ENCODE data around the gene PCED1B.

PCED1B gene

GRCh38 chr12:47034661-47035060 is 44.8 kb upstream of the PCED1B start:
- TF ChIP-seq, protein P1, sequence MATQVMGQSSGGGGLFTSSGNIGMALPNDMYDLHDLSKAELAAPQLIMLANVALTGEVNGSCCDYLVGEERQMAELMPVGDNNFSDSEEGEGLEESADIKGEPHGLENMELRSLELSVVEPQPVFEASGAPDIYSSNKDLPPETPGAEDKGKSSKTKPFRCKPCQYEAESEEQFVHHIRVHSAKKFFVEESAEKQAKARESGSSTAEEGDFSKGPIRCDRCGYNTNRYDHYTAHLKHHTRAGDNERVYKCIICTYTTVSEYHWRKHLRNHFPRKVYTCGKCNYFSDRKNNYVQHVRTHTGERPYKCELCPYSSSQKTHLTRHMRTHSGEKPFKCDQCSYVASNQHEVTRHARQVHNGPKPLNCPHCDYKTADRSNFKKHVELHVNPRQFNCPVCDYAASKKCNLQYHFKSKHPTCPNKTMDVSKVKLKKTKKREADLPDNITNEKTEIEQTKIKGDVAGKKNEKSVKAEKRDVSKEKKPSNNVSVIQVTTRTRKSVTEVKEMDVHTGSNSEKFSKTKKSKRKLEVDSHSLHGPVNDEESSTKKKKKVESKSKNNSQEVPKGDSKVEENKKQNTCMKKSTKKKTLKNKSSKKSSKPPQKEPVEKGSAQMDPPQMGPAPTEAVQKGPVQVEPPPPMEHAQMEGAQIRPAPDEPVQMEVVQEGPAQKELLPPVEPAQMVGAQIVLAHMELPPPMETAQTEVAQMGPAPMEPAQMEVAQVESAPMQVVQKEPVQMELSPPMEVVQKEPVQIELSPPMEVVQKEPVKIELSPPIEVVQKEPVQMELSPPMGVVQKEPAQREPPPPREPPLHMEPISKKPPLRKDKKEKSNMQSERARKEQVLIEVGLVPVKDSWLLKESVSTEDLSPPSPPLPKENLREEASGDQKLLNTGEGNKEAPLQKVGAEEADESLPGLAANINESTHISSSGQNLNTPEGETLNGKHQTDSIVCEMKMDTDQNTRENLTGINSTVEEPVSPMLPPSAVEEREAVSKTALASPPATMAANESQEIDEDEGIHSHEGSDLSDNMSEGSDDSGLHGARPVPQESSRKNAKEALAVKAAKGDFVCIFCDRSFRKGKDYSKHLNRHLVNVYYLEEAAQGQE (IDR thresholded peaks at IDR 0.05; ENCODE audit: low read depth): no peak
- TF ChIP-seq TEAD4 (IDR thresholded peaks at IDR 0.05) (no peak), CREB1 (IDR thresholded peaks at IDR 0.05; ENCODE audit: low read depth) (no peak), EP300 (IDR thresholded peaks at IDR 0.05; ENCODE audit: borderline replicate concordance) (no peak), EGR1 (IDR thresholded peaks at IDR 0.05) (no peak), TCF12 (IDR thresholded peaks at IDR 0.05; ENCODE audit: low read depth) (no peak)
- TF ChIP-seq, protein P2, sequence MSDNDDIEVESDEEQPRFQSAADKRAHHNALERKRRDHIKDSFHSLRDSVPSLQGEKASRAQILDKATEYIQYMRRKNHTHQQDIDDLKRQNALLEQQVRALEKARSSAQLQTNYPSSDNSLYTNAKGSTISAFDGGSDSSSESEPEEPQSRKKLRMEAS (IDR thresholded peaks at IDR 0.05): no peak

DNA sequence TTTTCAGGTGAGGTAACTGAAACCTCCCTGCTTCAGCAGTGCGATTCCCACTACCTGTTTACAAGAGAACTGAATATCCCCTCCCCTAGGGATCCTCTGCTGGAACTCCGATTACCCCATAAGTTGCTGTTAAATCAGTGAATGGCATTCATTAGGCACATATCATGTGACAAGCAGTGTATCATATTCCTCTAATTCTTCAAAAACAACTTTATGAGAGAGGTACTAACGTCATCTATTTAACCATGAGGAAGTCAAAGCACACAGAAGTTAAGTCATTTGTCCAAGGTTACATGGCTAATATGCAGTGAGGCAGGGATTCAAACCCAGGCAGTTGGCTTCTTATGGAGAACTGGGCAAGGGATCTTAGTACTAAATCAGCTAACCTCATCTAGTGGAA is 43.9 kb upstream of the PCED1B start:
- TF ChIP-seq, protein P1 (IDR thresholded peaks at IDR 0.05; ENCODE audit: low read depth): no peak
- TF ChIP-seq EP300 (IDR thresholded peaks at IDR 0.05; ENCODE audit: borderline replicate concordance): no peak
- no peak for TF ChIP-seq TCF12 (IDR thresholded peaks at IDR 0.05; ENCODE audit: low read depth)
- no peak for TF ChIP-seq FOXM1 (IDR thresholded peaks at IDR 0.05; ENCODE audit: borderline replicate concordance, low read depth)
- TF ChIP-seq CREB1 (IDR thresholded peaks at IDR 0.05; ENCODE audit: low read depth): no peak
- TF ChIP-seq, protein P2 (IDR thresholded peaks at IDR 0.05): no peak
- TF ChIP-seq YY1 (IDR thresholded peaks at IDR 0.05; ENCODE audit: low read depth): no peak

GRCh38 chr12:47038270-47038748 is 41.1 kb upstream of the PCED1B start:
- TF ChIP-seq NFIC (IDR thresholded peaks at IDR 0.05): no peak
- TF ChIP-seq CEBPB (IDR thresholded peaks at IDR 0.05): 0 out of 2 replicates have a peak, but pooled peaks have one; percentile 20

DNA sequence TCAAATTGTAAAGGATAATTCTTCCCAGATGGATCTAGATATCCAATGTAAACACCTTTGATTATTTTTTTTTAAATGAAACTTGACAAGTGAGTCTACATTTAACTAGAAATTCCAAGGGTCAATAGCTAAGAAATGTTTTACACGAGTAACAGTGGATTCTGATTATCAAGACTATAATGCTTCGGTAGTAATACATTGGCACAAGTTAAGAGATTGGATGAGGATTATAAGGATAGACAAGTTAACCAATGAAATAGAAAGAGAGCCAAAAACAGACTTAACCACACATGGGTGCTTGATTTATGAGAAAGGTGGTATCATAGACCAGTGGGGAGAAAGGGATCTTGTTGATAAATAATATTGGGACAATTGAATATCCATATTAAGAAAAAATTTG is 40.3 kb upstream of the PCED1B start:
- TF ChIP-seq EGR1 (IDR thresholded peaks at IDR 0.05): no peak
- TF ChIP-seq RAD21 (IDR thresholded peaks at IDR 0.05; ENCODE audit: low read depth): no peak
- TF ChIP-seq TCF12 (IDR thresholded peaks at IDR 0.05; ENCODE audit: low read depth): no peak
- TF ChIP-seq NFIC (IDR thresholded peaks at IDR 0.05): no peak
- TF ChIP-seq, protein P1 (IDR thresholded peaks at IDR 0.05; ENCODE audit: low read depth): no peak
- TF ChIP-seq CREB1 (IDR thresholded peaks at IDR 0.05; ENCODE audit: low read depth): no peak
- TF ChIP-seq YY1 (IDR thresholded peaks at IDR 0.05; ENCODE audit: low read depth): no peak
- TF ChIP-seq EP300 (IDR thresholded peaks at IDR 0.05; ENCODE audit: borderline replicate concordance): no peak

DNA sequence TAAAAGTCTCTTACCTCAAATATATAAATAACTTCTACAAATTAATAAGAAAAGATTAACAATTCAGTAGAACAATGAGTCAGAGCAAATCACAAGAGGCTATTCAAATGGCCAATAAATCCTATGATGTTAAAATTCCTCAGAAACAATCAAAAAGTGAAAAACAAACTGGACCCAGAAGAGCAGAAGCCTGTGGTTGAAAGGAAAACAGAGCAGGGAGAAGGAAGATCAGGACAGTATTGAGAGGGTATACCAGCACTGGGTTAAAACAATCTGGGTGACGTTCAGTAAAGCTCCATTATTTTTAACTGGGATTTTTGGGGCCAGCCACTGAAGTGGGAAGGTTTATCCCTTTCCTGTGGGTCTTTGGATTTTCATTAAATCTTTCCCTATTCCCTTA is 39.7 kb upstream of the PCED1B start:
- TF ChIP-seq TEAD4 (IDR thresholded peaks at IDR 0.05) (no peak), ZBTB7A (IDR thresholded peaks at IDR 0.05; ENCODE audit: low read depth) (no peak), EGR1 (IDR thresholded peaks at IDR 0.05) (no peak), TAF1 (IDR thresholded peaks at IDR 0.05; ENCODE audit: low read depth) (no peak), USF1 (IDR thresholded peaks at IDR 0.05) (no peak), NFIC (IDR thresholded peaks at IDR 0.05) (no peak), EP300 (IDR thresholded peaks at IDR 0.05; ENCODE audit: borderline replicate concordance) (no peak), FOXM1 (IDR thresholded peaks at IDR 0.05; ENCODE audit: borderline replicate concordance, low read depth) (no peak), CEBPB (IDR thresholded peaks at IDR 0.05) (no peak), RAD21 (IDR thresholded peaks at IDR 0.05; ENCODE audit: low read depth) (no peak), TCF12 (IDR thresholded peaks at IDR 0.05; ENCODE audit: low read depth) (no peak), CREB1 (IDR thresholded peaks at IDR 0.05; ENCODE audit: low read depth) (no peak), YY1 (IDR thresholded peaks at IDR 0.05; ENCODE audit: low read depth) (no peak)
- TF ChIP-seq, protein P1 (IDR thresholded peaks at IDR 0.05; ENCODE audit: low read depth): no peak
- TF ChIP-seq, protein P2 (IDR thresholded peaks at IDR 0.05): no peak
